Large intestine (tissue), 3 donors: ENCODE results near the gene ANKUB1. TPM values are rescaled to one million over a fixed set of nuclear protein-coding genes. Genes with fewer than 3 reads are reported as not detected.

ENCODE experiments used
- DNase-seq, 2 donors: peaks; one replicate each; pipeline versions ENCODE4 v3.0.0 to v3.0.0-alpha.2; 2013
- H3K27ac ChIP-seq: one replicate; pipeline ENCODE4 v1.5.1; 2013; ENCODE audit warnings: low read length
- H3K27me3 ChIP-seq: 2 replicates; pipeline ENCODE4 v1.6.1; 2013; ENCODE audit warnings: low read length; ENCODE audit not compliant: control insufficient read depth, insufficient read depth
- H3K36me3 ChIP-seq: 2 replicates; pipeline ENCODE4 v1.6.1; 2013; ENCODE audit warnings: low read length; ENCODE audit not compliant: control insufficient read depth, insufficient read depth
- H3K4me1 ChIP-seq: one replicate; pipeline ENCODE4 v1.6.1; 2013; ENCODE audit warnings: low read length; ENCODE audit not compliant: control insufficient read depth, insufficient read depth
- H3K4me3 ChIP-seq: one replicate; pipeline ENCODE4 v1.5.1; 2013; ENCODE audit warnings: low read length
- H3K9me3 ChIP-seq: one replicate; pipeline ENCODE4 v1.6.1; 2013; ENCODE audit warnings: mild to moderate bottlenecking, low read depth, low read length, moderate library complexity; ENCODE audit not compliant: control insufficient read depth
- WGBS: methylation state at CpG from one replicate; pipeline ENCODE4 v1.1.5; 2013; ENCODE audit warnings: low lambda C conversion rate; ENCODE audit not compliant: insufficient coverage; 5-methylcytosine and 5-hydroxymethylcytosine counted together
- polyA plus RNA-seq: library from polyadenylated mRNA; unstranded; fragments of 120-200 nt; gene quantifications from one replicate; pipeline ENCODE4 v1.2.1, GENCODE V29; 2013

The ANKUB1 gene
- polyA plus RNA-seq, 1 donor = 0.12 TPM

DNA sequence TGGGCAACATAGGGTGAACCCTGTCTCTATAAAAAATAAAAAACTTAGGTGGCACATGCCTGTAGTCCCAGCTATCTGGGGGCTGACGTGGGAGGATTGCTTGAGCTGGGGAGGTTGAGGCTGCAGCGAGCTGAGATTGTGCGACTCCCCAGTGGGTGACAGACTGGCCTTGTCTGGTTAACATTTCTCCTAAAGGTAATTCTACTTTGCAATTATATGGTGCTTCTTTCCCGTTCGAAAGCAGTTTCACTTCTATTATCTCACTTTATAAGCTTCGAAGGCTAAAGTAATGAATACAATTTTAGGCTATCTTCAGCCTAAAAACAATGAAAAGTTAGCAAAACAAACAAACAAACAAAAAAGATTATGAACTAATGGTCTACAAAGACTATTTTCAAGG, 75.4 kb downstream of the ANKUB1 start:
- H3K9me3 ChIP-seq = peaks cover 12% of the 10 kb centered on the region
- H3K27me3 ChIP-seq = no peaks in the 10 kb centered on the region
- no peak overlapping the region for H3K27ac ChIP-seq
- no peaks in the 10 kb centered on the region for H3K36me3 ChIP-seq
- no peak for DNase-seq
- 24% methylated on average over 3 of the region's 6 CpGs for WGBS
- no peaks in the 10 kb centered on the region for H3K4me1 ChIP-seq
- H3K4me3 ChIP-seq = peak overlapping the region; percentile 25

GRCh38 chr3:149715247-149715646, 77.1 kb downstream of the ANKUB1 start:
- Histone ChIP-seq H3K27ac (no peak overlapping the region), H3K4me1 (no peaks in the 10 kb centered on the region), H3K4me3 (no peak overlapping the region), H3K36me3 (no peaks in the 10 kb centered on the region), H3K27me3 (no peaks in the 10 kb centered on the region), H3K9me3 (peaks cover 6% of the 10 kb centered on the region)
- WGBS = no CpG with 5 or more reads among the region's 13 CpGs
- DNase-seq = no peak

DNA sequence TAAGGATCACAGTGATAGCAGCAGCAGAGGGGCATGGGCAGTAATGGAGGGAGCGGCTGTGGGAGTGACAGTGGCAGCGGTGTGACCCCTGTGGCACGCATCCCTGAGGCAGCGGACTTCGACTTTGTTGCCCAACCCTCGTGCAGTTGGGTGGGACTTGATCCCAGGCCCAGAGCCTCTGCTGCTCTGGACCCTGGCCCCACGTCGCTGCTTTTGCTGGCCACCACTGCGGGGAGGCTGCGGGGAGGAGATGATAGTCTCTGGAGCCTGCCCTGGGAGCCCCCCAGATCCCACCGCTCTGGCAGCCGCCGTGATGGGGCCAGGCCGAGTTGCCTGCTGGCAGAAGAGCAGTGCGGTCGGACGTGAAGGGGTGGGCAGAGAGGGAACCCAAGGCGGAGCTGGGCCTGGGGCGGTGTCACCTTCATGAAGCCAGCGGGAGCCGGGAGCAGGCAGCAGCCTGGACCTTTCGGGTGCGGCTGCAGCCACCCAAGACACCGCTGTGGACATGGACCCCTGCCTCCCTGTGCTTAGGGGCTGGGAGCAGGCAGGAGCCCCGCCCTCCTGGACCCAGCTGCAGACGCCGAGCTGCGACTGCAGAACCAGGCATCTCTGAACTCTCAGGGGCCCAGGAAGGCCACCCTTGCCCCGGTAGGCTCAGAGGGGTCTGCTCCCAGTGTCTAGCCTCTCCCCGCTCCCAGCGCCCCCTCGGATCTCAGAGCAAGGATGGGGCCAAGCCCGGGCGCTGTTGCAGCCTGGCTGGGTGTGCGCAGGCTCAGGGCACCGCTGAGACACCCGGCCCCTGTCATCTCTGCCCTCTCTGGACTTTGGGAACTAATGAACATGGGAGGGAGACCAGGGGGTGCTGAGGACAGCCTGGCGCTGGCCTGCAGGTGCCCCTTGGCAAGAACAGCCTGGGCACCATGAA, 78.4 kb downstream of the ANKUB1 start:
- DNase-seq = no peak
- Histone ChIP-seq H3K27me3 (no peaks in the 10 kb centered on the region), H3K4me3 (no peak overlapping the region), H3K4me1 (no peaks in the 10 kb centered on the region), H3K27ac (no peak overlapping the region), H3K36me3 (no peaks in the 10 kb centered on the region), H3K9me3 (peaks cover 6% of the 10 kb centered on the region)
- no CpG with 5 or more reads among the region's 38 CpGs for WGBS

Other genes with a start within 250 kb of the ANKUB1 start
- gene WWTR1, start 134.5 kb downstream of the ANKUB1 start, polyA plus RNA-seq = 29.2 TPM
- gene COMMD2, start 40.1 kb downstream of the ANKUB1 start, polyA plus RNA-seq = 40.8 TPM
- gene RNF13, start 20.7 kb upstream of the ANKUB1 start, polyA plus RNA-seq = 56.2 TPM
- gene PFN2, start 178.3 kb upstream of the ANKUB1 start, polyA plus RNA-seq = 124 TPM